Skeletal muscle satellite cell (primary cell): ENCODE results near the gene MOGAT3.
"Not testable (repeated sequence)": the region's sequence is repeated elsewhere in the genome, so short reads cannot be mapped to it uniquely, and the experiment has no call there.

Source experiments
- H3K27me3 ChIP-seq: 2 replicates; pipeline ENCODE4 v1.7.0; 2013; ENCODE audit warnings: low read length; ENCODE audit not compliant: control insufficient read depth, insufficient read depth
- H3K36me3 ChIP-seq: 2 replicates; pipeline ENCODE4 v1.7.0; 2013; ENCODE audit warnings: mild to moderate bottlenecking, control low read depth, low read length; ENCODE audit not compliant: insufficient read depth
- H3K4me1 ChIP-seq: 2 replicates; pipeline ENCODE4 v1.7.0; 2013; ENCODE audit warnings: low read length; ENCODE audit not compliant: control insufficient read depth, insufficient read depth
- H3K4me2 ChIP-seq: 2 replicates; pipeline ENCODE4 v1.7.0; 2013; ENCODE audit warnings: mild to moderate bottlenecking, low read length
- H3K4me3 ChIP-seq: 2 replicates; pipeline ENCODE4 v1.7.0; 2013; ENCODE audit warnings: low read length
- H3K9ac ChIP-seq: 2 replicates; pipeline ENCODE4 v1.7.0; 2013; ENCODE audit warnings: mild to moderate bottlenecking, low read depth, low read length, moderate library complexity
- H3K9me3 ChIP-seq: replicated peaks from 2 replicates; pipeline ENCODE4 v1.7.0; 2013; ENCODE audit warnings: mild to moderate bottlenecking, control low read depth, low read length

Gene MOGAT3

GRCh38 chr7:101211501-101211900, 10.7 kb upstream of the MOGAT3 start:
- H3K36me3 ChIP-seq: peaks cover 48% of the 10 kb centered on the region
- H3K4me3 ChIP-seq: no peak overlapping the region
- H3K9ac ChIP-seq: no peak overlapping the region

GRCh38 chr7:101210143-101210542, 9.3 kb upstream of the MOGAT3 start:
- H3K4me3 ChIP-seq: no peak overlapping the region
- no peak overlapping the region for H3K4me2 ChIP-seq
- H3K36me3 ChIP-seq: peaks cover 51% of the 10 kb centered on the region
- no peaks in the 10 kb centered on the region for H3K27me3 ChIP-seq
- H3K9me3 ChIP-seq: no peaks in the 10 kb centered on the region
- H3K9ac ChIP-seq: no peak overlapping the region
- peaks cover 6% of the 10 kb centered on the region for H3K4me1 ChIP-seq

More at GRCh38 chr7:101211501-101211900, 10.7 kb upstream of the MOGAT3 start:
- Histone ChIP-seq H3K4me1 (peaks cover 20% of the 10 kb centered on the region), H3K27me3 (no peaks in the 10 kb centered on the region), H3K4me2 (no peak overlapping the region), H3K9me3 (no peaks in the 10 kb centered on the region)

GRCh38 chr7:101208794-101209193, 8.0 kb upstream of the MOGAT3 start:
- Histone ChIP-seq H3K27me3 (no peaks in the 10 kb centered on the region), H3K9ac (no peak overlapping the region), H3K36me3 (peaks cover 46% of the 10 kb centered on the region), H3K4me3 (no peak overlapping the region), H3K9me3 (no peaks in the 10 kb centered on the region), H3K4me2 (no peak overlapping the region), H3K4me1 (no peaks in the 10 kb centered on the region)

GRCh38 chr7:101207459-101207858, 6.6 kb upstream of the MOGAT3 start:
- Histone ChIP-seq H3K4me1 (no peaks in the 10 kb centered on the region), H3K4me3 (no peak overlapping the region), H3K36me3 (peaks cover 37% of the 10 kb centered on the region), H3K9me3 (no peaks in the 10 kb centered on the region), H3K27me3 (peaks cover 9% of the 10 kb centered on the region), H3K9ac (no peak overlapping the region), H3K4me2 (no peak overlapping the region)

GRCh38 chr7:101206665-101207042, 5.8 kb upstream of the MOGAT3 start:
- no peaks in the 10 kb centered on the region for H3K9me3 ChIP-seq
- no peak overlapping the region for H3K9ac ChIP-seq
- H3K4me3 ChIP-seq: no peak overlapping the region
- H3K4me2 ChIP-seq: no peak overlapping the region
- peaks cover 17% of the 10 kb centered on the region for H3K27me3 ChIP-seq
- H3K36me3 ChIP-seq: peaks cover 35% of the 10 kb centered on the region
- H3K4me1 ChIP-seq: peaks cover 6% of the 10 kb centered on the region

GRCh38 chr7:101205901-101206664, 5.2 kb upstream of the MOGAT3 start:
- no peak overlapping the region for H3K4me3 ChIP-seq
- H3K4me2 ChIP-seq: no peak overlapping the region
- H3K9me3 ChIP-seq: no peaks in the 10 kb centered on the region
- H3K36me3 ChIP-seq: peaks cover 32% of the 10 kb centered on the region
- H3K9ac ChIP-seq: no peak overlapping the region
- peaks cover 7% of the 10 kb centered on the region for H3K4me1 ChIP-seq
- H3K27me3 ChIP-seq: peaks cover 20% of the 10 kb centered on the region

- Histone ChIP-seq H3K36me3 (peaks cover 18% of the 10 kb centered on the region), H3K4me2 (peak overlapping the region; percentile 8), H3K27me3 (peaks cover 33% of the 10 kb centered on the region)
- not testable (repeated sequence) for H3K9ac ChIP-seq, H3K9me3 ChIP-seq, H3K4me3 ChIP-seq, H3K4me1 ChIP-seq
Measured at GRCh38 chr7:101203740-101204738, 3.2 kb upstream of the MOGAT3 start.

- Histone ChIP-seq H3K4me3 (no peak overlapping the region), H3K4me2 (no peak overlapping the region), H3K27me3 (peaks cover 33% of the 10 kb centered on the region), H3K9ac (no peak overlapping the region), H3K4me1 (peaks cover 7% of the 10 kb centered on the region), H3K9me3 (no peaks in the 10 kb centered on the region), H3K36me3 (peaks cover 13% of the 10 kb centered on the region)
Measured at GRCh38 chr7:101202603-101202918, 1.7 kb upstream of the MOGAT3 start.

- no peak overlapping the region for H3K9ac ChIP-seq
- H3K36me3 ChIP-seq: peaks cover 9% of the 10 kb centered on the region
- peak overlapping the region; percentile 63 for H3K4me2 ChIP-seq
- H3K4me1 ChIP-seq: peaks cover 7% of the 10 kb centered on the region
- H3K27me3 ChIP-seq: peaks cover 33% of the 10 kb centered on the region
- no peaks in the 10 kb centered on the region for H3K9me3 ChIP-seq
- H3K4me3 ChIP-seq: no peak overlapping the region
Measured at GRCh38 chr7:101201695-101202602, 1.1 kb upstream of the MOGAT3 start.

GRCh38 chr7:101200504-101200861, 353 bp downstream of the MOGAT3 start:
- no peak overlapping the region for H3K9ac ChIP-seq
- peaks cover 7% of the 10 kb centered on the region for H3K4me1 ChIP-seq
- H3K36me3 ChIP-seq: no peaks in the 10 kb centered on the region
- no peaks in the 10 kb centered on the region for H3K9me3 ChIP-seq
- H3K4me2 ChIP-seq: no peak overlapping the region
- no peak overlapping the region for H3K4me3 ChIP-seq
- H3K27me3 ChIP-seq: peaks cover 33% of the 10 kb centered on the region

- H3K9ac ChIP-seq, H3K4me3 ChIP-seq, H3K4me1 ChIP-seq, H3K4me2 ChIP-seq, H3K36me3 ChIP-seq, H3K9me3 ChIP-seq: not testable (repeated sequence)
- H3K27me3 ChIP-seq: peaks cover 33% of the 10 kb centered on the region
Measured at GRCh38 chr7:101199522-101199921, 1.3 kb downstream of the MOGAT3 start.
